ENCODE measurements around the gene CCDC28B. TPM values are rescaled to one million over a fixed set of nuclear protein-coding genes. Genes with fewer than 3 reads are reported as not detected.

Gene CCDC28B
- total RNA-seq, 1 donor from 2014 or later = 29.7 TPM

GRCh38 chr1:32186077-32186476 is 14.3 kb upstream of the CCDC28B start:
- H3K4me3 Mint-ChIP-seq (ENCODE audit: unreplicated experiment) = no peak overlapping the region
- no peaks in the 10 kb centered on the region for H3K9me3 Mint-ChIP-seq (ENCODE audit: low read depth)
- no peaks in the 10 kb centered on the region for H3K27me3 Mint-ChIP-seq (ENCODE audit: low read depth)
- H3K27ac Mint-ChIP-seq (ENCODE audit: unreplicated experiment) = peak overlapping the region; percentile 94
- no peak for TF ChIP-seq CTCF (IDR thresholded peaks at IDR 0.05)
- peaks cover 42% of the 10 kb centered on the region for H3K36me3 Mint-ChIP-seq (ENCODE audit: low read depth)
- peaks cover 43% of the 10 kb centered on the region for H3K4me1 Mint-ChIP-seq (ENCODE audit: low read depth)
- DNase-seq (ENCODE audit: low spot score) = no peak

- peaks cover 42% of the 10 kb centered on the region for H3K36me3 Mint-ChIP-seq (ENCODE audit: low read depth)
Observed at GRCh38 chr1:32186491-32186890, 13.9 kb upstream of the CCDC28B start.

GRCh38 chr1:32187850-32188249 is 12.5 kb upstream of the CCDC28B start:
- no peak overlapping the region for H3K4me3 Mint-ChIP-seq (ENCODE audit: unreplicated experiment)
- no peaks in the 10 kb centered on the region for H3K9me3 Mint-ChIP-seq (ENCODE audit: low read depth)
- peaks cover 27% of the 10 kb centered on the region for H3K4me1 Mint-ChIP-seq (ENCODE audit: low read depth)
- no peaks in the 10 kb centered on the region for H3K27me3 Mint-ChIP-seq (ENCODE audit: low read depth)
- no peak overlapping the region for H3K27ac Mint-ChIP-seq (ENCODE audit: unreplicated experiment)
- TF ChIP-seq CTCF (IDR thresholded peaks at IDR 0.05) = no peak
- H3K36me3 Mint-ChIP-seq (ENCODE audit: low read depth) = peaks cover 51% of the 10 kb centered on the region
- DNase-seq (ENCODE audit: low spot score) = no peak

More at GRCh38 chr1:32186491-32186890, 13.9 kb upstream of the CCDC28B start:
- H3K27ac Mint-ChIP-seq (ENCODE audit: unreplicated experiment) = peak overlapping the region; percentile 94
- no peaks in the 10 kb centered on the region for H3K27me3 Mint-ChIP-seq (ENCODE audit: low read depth)
- H3K4me3 Mint-ChIP-seq (ENCODE audit: unreplicated experiment) = no peak overlapping the region
- no peaks in the 10 kb centered on the region for H3K9me3 Mint-ChIP-seq (ENCODE audit: low read depth)
- DNase-seq (ENCODE audit: low spot score) = no peak
- no peak for TF ChIP-seq CTCF (IDR thresholded peaks at IDR 0.05)
- peaks cover 39% of the 10 kb centered on the region for H3K4me1 Mint-ChIP-seq (ENCODE audit: low read depth)

- H3K4me1 Mint-ChIP-seq (ENCODE audit: low read depth) = peaks cover 11% of the 10 kb centered on the region
- peak overlapping the region; percentile 71 for H3K27ac Mint-ChIP-seq (ENCODE audit: unreplicated experiment)
- H3K9me3 Mint-ChIP-seq (ENCODE audit: low read depth) = no peaks in the 10 kb centered on the region
- H3K36me3 Mint-ChIP-seq (ENCODE audit: low read depth) = peaks cover 64% of the 10 kb centered on the region
- H3K27me3 Mint-ChIP-seq (ENCODE audit: low read depth) = no peaks in the 10 kb centered on the region
- no peak for TF ChIP-seq CTCF (IDR thresholded peaks at IDR 0.05)
- no peak overlapping the region for H3K4me3 Mint-ChIP-seq (ENCODE audit: unreplicated experiment)
- DNase-seq (ENCODE audit: low spot score) = no peak
Observed at GRCh38 chr1:32192220-32192948, 8.0 kb upstream of the CCDC28B start.

GRCh38 chr1:32194984-32195383 is 5.4 kb upstream of the CCDC28B start:
- H3K9me3 Mint-ChIP-seq (ENCODE audit: low read depth) = no peaks in the 10 kb centered on the region
- peak overlapping the region; percentile 17 for H3K27ac Mint-ChIP-seq (ENCODE audit: unreplicated experiment)
- peaks cover 32% of the 10 kb centered on the region for H3K4me1 Mint-ChIP-seq (ENCODE audit: low read depth)
- no peaks in the 10 kb centered on the region for H3K27me3 Mint-ChIP-seq (ENCODE audit: low read depth)
- H3K36me3 Mint-ChIP-seq (ENCODE audit: low read depth) = peaks cover 58% of the 10 kb centered on the region
- H3K4me3 Mint-ChIP-seq (ENCODE audit: unreplicated experiment) = no peak overlapping the region
- DNase-seq (ENCODE audit: low spot score) = no peak
- TF ChIP-seq CTCF (IDR thresholded peaks at IDR 0.05) = no peak
